HCT116 (cell line): ENCODE data around the gene CTNNB1.

Experiments
- EZH2phosphoT487 ChIP-seq: fragments of 200-600 bp; IDR thresholded peaks from 2 replicates; pipeline ENCODE4 v1.6.1; 2018; ENCODE audit warnings: antibody characterized with exemption, borderline replicate concordance
- POLR2A ChIP-seq: IDR thresholded peaks from 2 replicates; pipeline ENCODE4 v1.7.0; 2011; ENCODE audit warnings: borderline replicate concordance; ENCODE audit not compliant: insufficient read depth, insufficient read length; ENCODE audit errors: extremely low read depth
- TF ChIP-seq, protein P1 (sequence below), 3 experiments: fragments of 200-600 bp in 1 of 3; sonication (generic) in 1 of 3; IDR thresholded peaks in 2 of 3; conservative IDR thresholded peaks in 1 of 3; 2 replicates each; pipeline ENCODE4 v1.5.1; 2012 to 2017; ENCODE audit warnings: low read depth in 2 of 3, low read length in 2 of 3, antibody characterized with exemption in 1 of 3, borderline replicate concordance in 1 of 3, control low read depth in 1 of 3, mild to moderate bottlenecking in 1 of 3, mixed read lengths in 1 of 3, mixed run types in 1 of 3, moderate library complexity in 1 of 3; ENCODE audit not compliant: insufficient read depth in 1 of 3
- TF ChIP-seq, protein P2 (sequence below): IDR thresholded peaks from 2 replicates; pipeline ENCODE4 v1.6.1; 2012; ENCODE audit warnings: low read depth

DNA sequence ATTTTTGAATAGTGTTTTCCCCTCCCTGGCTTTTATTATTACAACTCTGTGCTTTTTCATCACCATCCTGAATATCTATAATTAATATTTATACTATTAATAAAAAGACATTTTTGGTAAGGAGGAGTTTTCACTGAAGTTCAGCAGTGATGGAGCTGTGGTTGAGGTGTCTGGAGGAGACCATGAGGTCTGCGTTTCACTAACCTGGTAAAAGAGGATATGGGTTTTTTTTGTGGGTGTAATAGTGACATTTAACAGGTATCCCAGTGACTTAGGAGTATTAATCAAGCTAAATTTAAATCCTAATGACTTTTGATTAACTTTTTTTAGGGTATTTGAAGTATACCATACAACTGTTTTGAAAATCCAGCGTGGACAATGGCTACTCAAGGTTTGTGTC is 24.4 kb downstream of the CTNNB1 start:
- TF ChIP-seq EZH2phosphoT487 (no peak), POLR2A (no peak)
- TF ChIP-seq, protein P1, sequence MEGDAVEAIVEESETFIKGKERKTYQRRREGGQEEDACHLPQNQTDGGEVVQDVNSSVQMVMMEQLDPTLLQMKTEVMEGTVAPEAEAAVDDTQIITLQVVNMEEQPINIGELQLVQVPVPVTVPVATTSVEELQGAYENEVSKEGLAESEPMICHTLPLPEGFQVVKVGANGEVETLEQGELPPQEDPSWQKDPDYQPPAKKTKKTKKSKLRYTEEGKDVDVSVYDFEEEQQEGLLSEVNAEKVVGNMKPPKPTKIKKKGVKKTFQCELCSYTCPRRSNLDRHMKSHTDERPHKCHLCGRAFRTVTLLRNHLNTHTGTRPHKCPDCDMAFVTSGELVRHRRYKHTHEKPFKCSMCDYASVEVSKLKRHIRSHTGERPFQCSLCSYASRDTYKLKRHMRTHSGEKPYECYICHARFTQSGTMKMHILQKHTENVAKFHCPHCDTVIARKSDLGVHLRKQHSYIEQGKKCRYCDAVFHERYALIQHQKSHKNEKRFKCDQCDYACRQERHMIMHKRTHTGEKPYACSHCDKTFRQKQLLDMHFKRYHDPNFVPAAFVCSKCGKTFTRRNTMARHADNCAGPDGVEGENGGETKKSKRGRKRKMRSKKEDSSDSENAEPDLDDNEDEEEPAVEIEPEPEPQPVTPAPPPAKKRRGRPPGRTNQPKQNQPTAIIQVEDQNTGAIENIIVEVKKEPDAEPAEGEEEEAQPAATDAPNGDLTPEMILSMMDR (IDR thresholded peaks at IDR 0.05 in 2 of 3, conservative IDR thresholded peaks at IDR 0.05 in 1 of 3; ENCODE audit: borderline replicate concordance in 1 of 3, insufficient read depth in 1 of 3, low read depth in 2 of 3, low read length in 2 of 3) = no peak
- TF ChIP-seq, protein P2, sequence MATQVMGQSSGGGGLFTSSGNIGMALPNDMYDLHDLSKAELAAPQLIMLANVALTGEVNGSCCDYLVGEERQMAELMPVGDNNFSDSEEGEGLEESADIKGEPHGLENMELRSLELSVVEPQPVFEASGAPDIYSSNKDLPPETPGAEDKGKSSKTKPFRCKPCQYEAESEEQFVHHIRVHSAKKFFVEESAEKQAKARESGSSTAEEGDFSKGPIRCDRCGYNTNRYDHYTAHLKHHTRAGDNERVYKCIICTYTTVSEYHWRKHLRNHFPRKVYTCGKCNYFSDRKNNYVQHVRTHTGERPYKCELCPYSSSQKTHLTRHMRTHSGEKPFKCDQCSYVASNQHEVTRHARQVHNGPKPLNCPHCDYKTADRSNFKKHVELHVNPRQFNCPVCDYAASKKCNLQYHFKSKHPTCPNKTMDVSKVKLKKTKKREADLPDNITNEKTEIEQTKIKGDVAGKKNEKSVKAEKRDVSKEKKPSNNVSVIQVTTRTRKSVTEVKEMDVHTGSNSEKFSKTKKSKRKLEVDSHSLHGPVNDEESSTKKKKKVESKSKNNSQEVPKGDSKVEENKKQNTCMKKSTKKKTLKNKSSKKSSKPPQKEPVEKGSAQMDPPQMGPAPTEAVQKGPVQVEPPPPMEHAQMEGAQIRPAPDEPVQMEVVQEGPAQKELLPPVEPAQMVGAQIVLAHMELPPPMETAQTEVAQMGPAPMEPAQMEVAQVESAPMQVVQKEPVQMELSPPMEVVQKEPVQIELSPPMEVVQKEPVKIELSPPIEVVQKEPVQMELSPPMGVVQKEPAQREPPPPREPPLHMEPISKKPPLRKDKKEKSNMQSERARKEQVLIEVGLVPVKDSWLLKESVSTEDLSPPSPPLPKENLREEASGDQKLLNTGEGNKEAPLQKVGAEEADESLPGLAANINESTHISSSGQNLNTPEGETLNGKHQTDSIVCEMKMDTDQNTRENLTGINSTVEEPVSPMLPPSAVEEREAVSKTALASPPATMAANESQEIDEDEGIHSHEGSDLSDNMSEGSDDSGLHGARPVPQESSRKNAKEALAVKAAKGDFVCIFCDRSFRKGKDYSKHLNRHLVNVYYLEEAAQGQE = no peak
